IMR-90 (cell line): ENCODE measurements around the gene GALNT9. TPM values are rescaled to one million over a fixed set of nuclear protein-coding genes. Genes with fewer than 3 reads are reported as not detected.

Experiments used
- ATAC-seq: fragments of 200-7000 bp; cut with Tn5 transposase; 2 replicates; pipeline ENCODE4 v1.9.1; 2020; ENCODE audit warnings: low read depth, mild to moderate bottlenecking, moderate library complexity
- BruUV-seq: library from RNA; stranded (reverse); fragments of 400-500 nt; replicated peaks from 2 replicates; lab custom pipeline; 2021; lab: Mats Ljungman, UMichigan
- CTCF ChIA-PET: fragments of 300-600 bp; formaldehyde crosslinking; extraction: SDS; loops from one replicate; lab custom pipeline; 2021; ENCODE audit warnings: antibody characterized with exemption; lab: Yijun Ruan, JAX
- POLR2A ChIA-PET: fragments of 300-600 bp; sonication (Branson Sonifier 250); formaldehyde crosslinking; loops from one replicate; lab custom pipeline; 2022; ENCODE audit warnings: antibody characterized with exemption; ENCODE audit not compliant: unreplicated experiment; lab: Charles Lee
- DNase-seq: peaks from one replicate; pipeline ENCODE4 v3.0.0; 2013
- H2AFZ ChIP-seq: replicated peaks from 2 replicates; pipeline ENCODE3; 2013; ENCODE audit warnings: low read length, mild to moderate bottlenecking; ENCODE audit not compliant: poor library complexity
- H2AK5ac ChIP-seq: 2 replicates; pipeline ENCODE4 v1.6.1; 2013; ENCODE audit warnings: low read depth, low read length, inconsistent platforms
- H2AK9ac ChIP-seq: replicated peaks from 2 replicates; pipeline ENCODE3; 2013; ENCODE audit warnings: mild to moderate bottlenecking, low read depth, low read length, moderate library complexity; ENCODE audit not compliant: poor library complexity
- H2BK120ac ChIP-seq: 2 replicates; pipeline ENCODE4 v1.6.1; 2013; ENCODE audit warnings: low read depth, low read length, inconsistent platforms
- H2BK15ac ChIP-seq: 3 replicates; pipeline ENCODE4 v1.6.1; 2013; ENCODE audit warnings: low read depth, low read length, inconsistent platforms
- H2BK20ac ChIP-seq: 2 replicates; pipeline ENCODE4 v1.6.1; 2013; ENCODE audit warnings: low read depth, mild to moderate bottlenecking, inconsistent platforms, low read length, moderate library complexity
- H2BK5ac ChIP-seq: 2 replicates; pipeline ENCODE4 v1.6.1; 2013; ENCODE audit warnings: mild to moderate bottlenecking, low read depth, low read length, inconsistent platforms; ENCODE audit not compliant: poor library complexity, severe bottlenecking
- H3K14ac ChIP-seq: replicated peaks from 2 replicates; pipeline ENCODE4 v1.6.1; 2013; ENCODE audit warnings: low read depth, low read length, inconsistent platforms
- H3K18ac ChIP-seq: 2 replicates; pipeline ENCODE4 v1.6.1; 2013; ENCODE audit warnings: low read depth, low read length, control low read depth
- H3K23ac ChIP-seq: 2 replicates; pipeline ENCODE4 v1.6.1; 2013; ENCODE audit warnings: low read depth, low read length, inconsistent platforms
- H3K27ac ChIP-seq: 2 replicates; pipeline ENCODE4 v1.5.1; 2013; ENCODE audit warnings: mild to moderate bottlenecking, control low read depth, low read length; ENCODE audit not compliant: insufficient read depth
- H3K27me3 ChIP-seq: 2 replicates; pipeline ENCODE4 v1.6.1; 2013; ENCODE audit warnings: low read length; ENCODE audit not compliant: control insufficient read depth, insufficient read depth
- H3K36me3 ChIP-seq: 2 replicates; pipeline ENCODE4 v1.6.1; 2013; ENCODE audit warnings: low read length, mixed read lengths; ENCODE audit not compliant: control insufficient read depth, insufficient read depth
- H3K4ac ChIP-seq: 2 replicates; pipeline ENCODE4 v1.6.1; 2013; ENCODE audit warnings: low read depth, low read length, inconsistent platforms
- H3K4me1 ChIP-seq: 2 replicates; pipeline ENCODE4 v1.6.1; 2013; ENCODE audit warnings: low read length, mixed read lengths; ENCODE audit not compliant: control insufficient read depth, insufficient read depth
- H3K4me2 ChIP-seq: 2 replicates; pipeline ENCODE4 v1.6.1; 2013; ENCODE audit warnings: low read depth, mild to moderate bottlenecking, control low read depth, low read length, moderate library complexity
- H3K4me3 ChIP-seq: 2 replicates; pipeline ENCODE4 v1.5.1; 2013; ENCODE audit warnings: low read depth, mild to moderate bottlenecking, control low read depth, low read length, moderate library complexity; ENCODE audit not compliant: insufficient read depth
- H3K56ac ChIP-seq: 2 replicates; pipeline ENCODE4 v1.6.1; 2013; ENCODE audit warnings: low read length, inconsistent platforms; ENCODE audit not compliant: insufficient read depth; ENCODE audit errors: extremely low read depth
- H3K79me1 ChIP-seq, 2 experiments: 2 replicates each; pipeline ENCODE4 v1.6.1; 2013; ENCODE audit warnings: low read length in 2 of 2, inconsistent platforms in 1 of 2, low read depth in 1 of 2
- H3K9ac ChIP-seq: 2 replicates; pipeline ENCODE4 v1.6.1; 2013; ENCODE audit warnings: low read depth, low read length, control low read depth
- H3K9me1 ChIP-seq: 2 replicates; pipeline ENCODE4 v1.6.1; 2013; ENCODE audit warnings: low read length, inconsistent platforms; ENCODE audit not compliant: insufficient read depth
- H3K9me3 ChIP-seq: 2 replicates; pipeline ENCODE4 v1.6.1; 2013; ENCODE audit warnings: low read length; ENCODE audit not compliant: control insufficient read depth, insufficient read depth
- H4K20me1 ChIP-seq: 2 replicates; pipeline ENCODE4 v1.6.1; 2013; ENCODE audit warnings: low read length, inconsistent platforms; ENCODE audit not compliant: insufficient read depth
- H4K5ac ChIP-seq: 2 replicates; pipeline ENCODE4 v1.6.1; 2013; ENCODE audit warnings: mild to moderate bottlenecking, low read depth, low read length, control low read depth
- H4K8ac ChIP-seq, 2 experiments: 2 replicates each; pipeline ENCODE4 v1.6.1; 2013; ENCODE audit warnings: low read depth in 2 of 2, low read length in 2 of 2, control low read depth in 1 of 2, inconsistent platforms in 1 of 2
- H4K91ac ChIP-seq: 2 replicates; pipeline ENCODE4 v1.6.1; 2013; ENCODE audit warnings: low read depth, low read length, inconsistent platforms; ENCODE audit not compliant: insufficient read depth
- BHLHE40 ChIP-seq: fragments of 150-350 bp; IDR thresholded peaks from 2 replicates; pipeline ENCODE4 v1.6.1; 2016; ENCODE audit warnings: mild to moderate bottlenecking, low read depth, low read length
- CEBPB ChIP-seq: IDR thresholded peaks from 2 replicates; pipeline ENCODE4 v1.6.1; 2012; ENCODE audit warnings: low read depth, low read length, improper control_type of control experiment
- MAFK ChIP-seq: IDR thresholded peaks from 2 replicates; pipeline ENCODE4 v1.6.1; 2012; ENCODE audit warnings: low read depth, low read length, improper control_type of control experiment
- NFE2L2 ChIP-seq: fragments of 150-350 bp; IDR thresholded peaks from 2 replicates; pipeline ENCODE4 v1.6.1; 2016; ENCODE audit warnings: low read depth, mild to moderate bottlenecking, low read length
- POLR2A ChIP-seq: IDR thresholded peaks from 2 replicates; pipeline ENCODE4 v1.6.1; 2012; ENCODE audit warnings: mild to moderate bottlenecking, low read depth, low read length
- RFX5 ChIP-seq: IDR thresholded peaks from 2 replicates; pipeline ENCODE4 v1.8.0; 2012; ENCODE audit warnings: low read depth, mild to moderate bottlenecking, low read length, moderate library complexity
- WGBS, 2 experiments: methylation state at CpG; one replicate each; pipeline versions ENCODE4 v1.1.5 to v1.1.7; 2013; ENCODE audit warnings: missing lambda C conversion rate in 2 of 2; ENCODE audit not compliant: insufficient read length in 1 of 2; ENCODE audit errors: extremely low coverage in 2 of 2; 5-methylcytosine and 5-hydroxymethylcytosine counted together
- dilution Hi-C: fragments of 300-500 bp; cut with HindIII; formaldehyde crosslinking; loops from one replicate; pipeline ENCODE4 v1.14.3; 2018; ENCODE audit warnings: low sequenced_read_pairs; ENCODE audit not compliant: unreplicated experiment
- in situ Hi-C: fragments of 300-500 bp; cut with MboI; formaldehyde crosslinking; loops from 3 replicates; pipeline ENCODE4 v1.14.3; 2019; ENCODE audit warnings: low sequenced_read_pairs, inconsistent platforms, mixed read lengths
- intact Hi-C: fragments of 100-400 bp; cut with micrococcal nuclease; formaldehyde crosslinking; loops from 2 replicates; pipeline ENCODE4 v1.10.0; 2022
- polyA plus RNA-seq, 3 experiments: library from polyadenylated mRNA; depleted of rRNA; stranded (reverse); fragments of >200 nt; gene quantifications; 2 replicates each; pipeline ENCODE4 v1.2.3, GENCODE V29; 2012; ENCODE audit warnings: low replicate concordance in 1 of 3
- total RNA-seq: library from RNA; depleted of rRNA; stranded (reverse); fragments of >200 nt; gene quantifications from 2 replicates; pipeline ENCODE4 v1.2.3, GENCODE V29; 2012

GALNT9 gene
- total and polyA plus RNA-seq, 2 of the 4 experiments (the other 2 are of a cell fraction): under 0.01 to 0.12 TPM

DNA sequence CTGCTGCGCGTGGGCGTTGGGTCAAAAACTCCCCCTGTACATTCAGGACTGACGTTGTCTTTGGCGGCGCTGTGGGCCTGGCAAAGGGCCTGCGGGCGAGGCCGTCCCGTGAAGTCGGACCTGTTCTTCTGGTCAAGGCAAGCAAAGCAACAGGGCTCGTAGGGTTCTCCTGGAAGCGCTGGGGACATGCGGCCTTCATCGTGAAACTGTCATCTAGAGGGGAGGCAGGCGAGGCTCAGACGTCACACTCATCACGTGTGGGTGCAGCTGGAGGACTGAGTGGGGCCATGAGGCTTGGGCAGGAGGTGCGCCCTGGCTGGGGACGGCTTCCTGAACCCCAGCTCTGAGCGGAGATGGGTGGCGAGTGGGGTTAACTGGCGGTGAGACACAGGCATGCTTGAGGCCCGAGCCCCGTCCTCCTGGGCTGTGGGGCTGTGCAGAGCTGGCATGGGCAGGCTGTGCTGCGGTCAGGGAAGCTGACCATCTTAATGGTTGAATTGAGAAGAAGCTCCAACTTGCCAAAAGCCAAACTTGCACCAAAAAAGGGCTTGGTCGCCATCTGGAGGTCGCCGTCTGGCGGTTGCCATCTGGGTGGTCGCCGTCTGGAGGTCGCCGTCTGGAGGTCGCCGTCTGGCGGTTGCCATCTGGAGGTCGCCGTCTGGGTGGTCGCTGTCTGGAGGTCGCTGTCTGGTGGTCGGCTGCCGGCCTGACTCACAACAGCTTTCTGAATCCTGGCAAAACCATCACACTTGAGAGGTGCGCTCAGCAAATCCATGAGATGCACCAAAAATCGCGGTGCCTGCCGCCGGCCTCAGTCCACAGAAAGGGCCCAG lies 119.0 kb downstream of the GALNT9 start:
- dilution Hi-C loops (no loop called here), intact Hi-C loops (no loop called here), in situ Hi-C loops (no loop called here)
- POLR2A ChIA-PET: no interaction called here
- Histone ChIP-seq H3K56ac (no peak overlapping the region), H2AK9ac (no peak overlapping the region), H4K8ac (no peak overlapping the region), H4K91ac (no peak overlapping the region), H3K4ac (no peak overlapping the region), H3K9me3 (peaks cover 10% of the 10 kb centered on the region; the same call in 1 of the 2 replicates), H2AFZ (no peak overlapping the region), H2BK120ac (no peak overlapping the region), H2BK20ac (no peak overlapping the region), H3K4me3 (no peak overlapping the region), H3K36me3 (no peaks in the 10 kb centered on the region), H3K27me3 (peaks cover 10% of the 10 kb centered on the region), H2AK5ac (no peak overlapping the region), H3K4me2 (no peak overlapping the region), H3K9ac (no peak overlapping the region), H3K9me1 (no peaks in the 10 kb centered on the region), H3K79me1 (no peaks in the 10 kb centered on the region), H3K27ac (no peak overlapping the region), H3K23ac (no peak overlapping the region), H2BK5ac (no peak overlapping the region), H3K18ac (no peak overlapping the region), H2BK15ac (no peak overlapping the region), H3K14ac (no peak overlapping the region), H4K20me1 (no peaks in the 10 kb centered on the region), H3K4me1 (no peaks in the 10 kb centered on the region), H4K5ac (no peak overlapping the region)
- WGBS, 2 experiments: 83% methylated on average over 30 of the region's 48 CpGs; no CpG with 5 or more reads in 1 of the 2 experiments
- TF ChIP-seq POLR2A (no peak), NFE2L2 (no peak), MAFK (no peak), BHLHE40 (no peak), RFX5 (no peak), CEBPB (no peak)
- ATAC-seq: no peak
- CTCF ChIA-PET: no interaction called here
- no TSS peak for BruUV-seq
- DNase-seq: no peak
